HFF-Myc (cell line): ENCODE data around the gene DMGDH.

ENCODE experiments used
- DNase-seq: peaks from one replicate; pipeline ENCODE4 v3.0.0-alpha.2; 2011; ENCODE audit warnings: low read depth; ENCODE audit errors: extremely low read depth
- H3K4me3 ChIP-seq: replicated peaks from 2 replicates; pipeline ENCODE4 v1.5.1; 2011; ENCODE audit warnings: low read depth, mild to moderate bottlenecking, control low read depth, low read length
- CTCF ChIP-seq: IDR thresholded peaks from 2 replicates; pipeline ENCODE4 v1.5.1; 2012; ENCODE audit warnings: mild to moderate bottlenecking, low read depth, low read length, control low read depth; ENCODE audit errors: missing control alignments

The DMGDH gene

GRCh38 chr5:79048437-79048836 lies 21.0 kb downstream of the DMGDH start:
- no peak for TF ChIP-seq CTCF
- no peak overlapping the region for H3K4me3 ChIP-seq
- DNase-seq, result no peak

GRCh38 chr5:79047199-79047598 lies 22.3 kb downstream of the DMGDH start:
- DNase-seq, result no peak
- no peak for TF ChIP-seq CTCF

GRCh38 chr5:79042188-79042587 lies 27.3 kb downstream of the DMGDH start:
- no peak for TF ChIP-seq CTCF
- no peak for DNase-seq
- no peak overlapping the region for H3K4me3 ChIP-seq

More at GRCh38 chr5:79047199-79047598, 22.3 kb downstream of the DMGDH start:
- H3K4me3 ChIP-seq, result no peak overlapping the region

- H3K4me3 ChIP-seq, result no peak overlapping the region
- no peak for DNase-seq
- no peak for TF ChIP-seq CTCF
These were observed 32.7 kb downstream of the DMGDH start for GRCh38 chr5:79036769-79037168.

GRCh38 chr5:79035237-79035636 lies 34.2 kb downstream of the DMGDH start:
- no peak for TF ChIP-seq CTCF
- no peak overlapping the region for H3K4me3 ChIP-seq
- DNase-seq, result no peak

- DNase-seq, result no peak
- H3K4me3 ChIP-seq, result no peak overlapping the region
- no peak for TF ChIP-seq CTCF
These were observed 36.7 kb downstream of the DMGDH start for GRCh38 chr5:79032782-79033181.

- no peak overlapping the region for H3K4me3 ChIP-seq
- no peak for TF ChIP-seq CTCF
- no peak for DNase-seq
These were observed 37.3 kb downstream of the DMGDH start for GRCh38 chr5:79032031-79032695.
